HuH-7.5 (cell line): ENCODE results near the gene SERPINB1.

ENCODE experiments used
- DNase-seq: peaks from one replicate; pipeline ENCODE4 v3.0.0; 2011; ENCODE audit warnings: low spot score

SERPINB1 gene

GRCh38 chr6:2850538-2851113 is 9.0 kb upstream of the SERPINB1 start:
- DNase-seq = no peak

- no peak for DNase-seq
These were observed 7.2 kb upstream of the SERPINB1 start for GRCh38 chr6:2848851-2849250.

GRCh38 chr6:2845880-2846208 is 4.2 kb upstream of the SERPINB1 start:
- no peak for DNase-seq

- no peak for DNase-seq
These were observed 2.3 kb upstream of the SERPINB1 start for GRCh38 chr6:2844008-2844407.

GRCh38 chr6:2843138-2843740 is 1.6 kb upstream of the SERPINB1 start:
- no peak for DNase-seq

GRCh38 chr6:2842139-2842552 is 483 bp upstream of the SERPINB1 start:
- DNase-seq = no peak

- no peak for DNase-seq
These were observed 958 bp downstream of the SERPINB1 start for GRCh38 chr6:2840749-2841061.

- DNase-seq = no peak
These were observed 1.5 kb downstream of the SERPINB1 start for GRCh38 chr6:2839982-2840748.

GRCh38 chr6:2839195-2839981 is 2.3 kb downstream of the SERPINB1 start:
- DNase-seq = peak; percentile 31

GRCh38 chr6:2838251-2838650 is 3.4 kb downstream of the SERPINB1 start:
- DNase-seq = no peak

- no peak for DNase-seq
These were observed 7.4 kb downstream of the SERPINB1 start for GRCh38 chr6:2834262-2834661.

GRCh38 chr6:2831392-2831791 is 10.3 kb downstream of the SERPINB1 start:
- no peak for DNase-seq

- DNase-seq = no peak
These were observed 11.5 kb downstream of the SERPINB1 start for GRCh38 chr6:2830183-2830582.

GRCh38 chr6:2829253-2829652 is 12.4 kb downstream of the SERPINB1 start:
- no peak for DNase-seq

- no peak for DNase-seq
These were observed 13.0 kb downstream of the SERPINB1 start for GRCh38 chr6:2828629-2829028.

- DNase-seq = no peak
These were observed 14.5 kb downstream of the SERPINB1 start for GRCh38 chr6:2827142-2827541.

- DNase-seq = no peak
These were observed 15.5 kb downstream of the SERPINB1 start for GRCh38 chr6:2826131-2826530.

- DNase-seq = no peak
These were observed 18.4 kb downstream of the SERPINB1 start for GRCh38 chr6:2823104-2823850.

GRCh38 chr6:2821554-2821953 is 20.1 kb downstream of the SERPINB1 start:
- DNase-seq = no peak

- no peak for DNase-seq
These were observed 21.2 kb downstream of the SERPINB1 start for GRCh38 chr6:2820415-2820814.

GRCh38 chr6:2819978-2820377 is 21.7 kb downstream of the SERPINB1 start:
- DNase-seq = no peak

- no peak for DNase-seq
These were observed 22.5 kb downstream of the SERPINB1 start for GRCh38 chr6:2819115-2819514.
